Measurements from ENCODE around the gene CCNJL. TPM values are rescaled to one million over a fixed set of nuclear protein-coding genes. Genes with fewer than 3 reads are reported as not detected.
A peak's percentile ranks its signal among the peaks of the same experiment; 100 is the strongest.

The CCNJL gene
- total and polyA plus RNA-seq, 8 donors = 8.6 to 19.6 (median 10.6) TPM

DNA sequence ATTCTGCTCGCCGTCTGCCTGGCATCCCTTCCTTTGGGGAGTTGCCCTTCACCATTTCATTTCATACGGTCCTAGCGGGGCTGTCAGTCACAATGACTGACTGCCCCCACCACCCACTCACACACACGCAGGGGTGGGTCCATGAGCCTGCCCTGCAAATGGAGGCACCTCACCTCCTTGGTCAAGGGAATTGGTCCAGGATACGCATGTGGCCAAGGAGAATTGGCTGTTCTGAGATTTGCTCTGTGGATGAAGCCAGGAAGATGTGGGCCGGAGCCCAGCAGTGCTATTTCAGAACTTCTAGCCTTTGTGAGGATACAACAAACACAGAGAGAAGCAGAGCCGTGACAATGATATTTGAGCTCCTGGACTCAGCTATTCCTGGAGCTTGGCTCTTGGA is 41.0 kb upstream of the CCNJL start:
- TF ChIP-seq CTCF (IDR thresholded peaks at IDR 0.05) = no peak

GRCh38 chr5:160352308-160352707 is 39.9 kb upstream of the CCNJL start:
- TF ChIP-seq CTCF (IDR thresholded peaks at IDR 0.05) = no peak
- DNase-seq = no peak
- H3K9me3 ChIP-seq = no peaks in the 10 kb centered on the region
- no peak for ATAC-seq
- H3K27ac ChIP-seq = no peak overlapping the region
- H3K36me3 ChIP-seq = no peaks in the 10 kb centered on the region
- H3K27me3 ChIP-seq = no peaks in the 10 kb centered on the region
- intact Hi-C loops (cut with DNase I) = no loop called here
- H3K4me1 ChIP-seq = peaks cover 0 to 4% of the 10 kb centered on the region in 2 donors
- H3K4me3 ChIP-seq = no peak overlapping the region

More for the DNA sequence above, 41.0 kb upstream of the CCNJL start:
- ATAC-seq = no peak
- Histone ChIP-seq H3K4me3 (no peak overlapping the region), H3K27ac (no peak overlapping the region), H3K4me1 (peaks cover 0 to 4% of the 10 kb centered on the region in 2 donors), H3K36me3 (no peaks in the 10 kb centered on the region), H3K27me3 (no peaks in the 10 kb centered on the region), H3K9me3 (no peaks in the 10 kb centered on the region)
- no peak for DNase-seq
- intact Hi-C loops (cut with DNase I) = no loop called here

DNA sequence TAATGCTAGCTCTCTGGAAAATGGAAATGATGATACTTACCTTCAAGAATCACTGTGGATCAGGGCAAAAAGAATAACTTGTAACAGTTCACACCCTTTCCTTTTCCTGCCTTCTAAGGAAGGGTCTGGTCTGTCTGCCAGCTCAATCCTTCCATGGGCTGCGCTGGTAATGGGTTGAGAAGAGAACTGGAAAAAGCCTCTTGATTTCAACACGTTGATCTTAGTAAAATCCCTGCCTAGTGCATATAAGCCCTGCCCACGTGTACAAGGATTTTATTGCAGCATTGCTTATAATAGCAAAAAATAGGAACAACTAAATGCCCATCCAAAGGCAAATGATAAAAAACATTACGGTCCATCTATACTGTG is 37.6 kb upstream of the CCNJL start:
- Histone ChIP-seq H3K36me3 (no peaks in the 10 kb centered on the region), H3K4me3 (no peak overlapping the region)
- intact Hi-C loops (cut with DNase I) = loop anchor here in 1 of 2 donors (5.0 kb wide), 1 partner anchor 153 kb away; no protein-coding TSS in a partner anchor

DNA sequence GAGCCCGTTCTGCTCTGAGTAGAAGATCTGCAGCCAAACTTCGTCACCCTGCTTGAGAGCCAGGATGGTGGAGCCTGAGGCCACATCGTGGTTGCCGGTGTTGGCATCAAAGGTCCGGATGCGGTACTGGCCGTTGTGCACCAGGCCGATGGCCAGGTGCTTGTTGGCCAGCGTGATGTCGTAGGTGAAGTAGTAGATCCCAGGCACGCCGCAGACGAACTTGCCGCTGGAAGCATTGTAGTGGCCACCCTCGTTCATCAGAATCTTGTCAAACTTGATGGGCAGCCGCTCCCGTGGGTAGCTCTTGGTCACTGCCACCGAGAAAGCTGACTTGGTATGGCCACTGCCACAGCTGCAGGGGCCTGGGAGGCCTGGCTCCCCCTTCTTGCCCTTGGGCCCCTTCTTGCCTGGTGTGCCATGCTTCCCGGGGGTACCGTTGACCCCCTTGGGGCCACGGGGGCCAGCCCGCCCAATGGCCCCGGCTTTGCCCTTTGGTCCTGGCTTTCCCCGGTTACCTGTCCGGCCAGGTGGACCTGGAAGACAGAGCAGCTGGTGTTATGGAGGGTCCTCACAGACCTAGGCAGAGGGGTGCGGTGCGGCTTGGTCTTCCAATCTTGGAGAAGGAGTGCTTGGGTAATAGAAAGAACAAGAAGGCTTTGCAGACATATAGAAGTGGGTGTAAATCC is 37.0 kb upstream of the CCNJL start:
- H3K36me3 ChIP-seq = no peaks in the 10 kb centered on the region
- DNase-seq (peak in 1 of 4 donors; percentile 69), ATAC-seq (no peak)
- no peak overlapping the region for H3K27ac ChIP-seq
- intact Hi-C loops (cut with DNase I) = loop anchor here in 1 of 2 donors (5.0 kb wide), 1 partner anchor 152 kb away; no protein-coding TSS in a partner anchor
- H3K4me3 ChIP-seq = no peak overlapping the region
- H3K4me1 ChIP-seq = peaks cover 0 to 7% of the 10 kb centered on the region in 2 donors
- H3K27me3 ChIP-seq = no peaks in the 10 kb centered on the region
- H3K9me3 ChIP-seq = no peaks in the 10 kb centered on the region
- no peak for TF ChIP-seq CTCF (IDR thresholded peaks at IDR 0.05)

More for the DNA sequence above, 37.6 kb upstream of the CCNJL start:
- no peaks in the 10 kb centered on the region for H3K27me3 ChIP-seq
- ATAC-seq = no peak
- no peak overlapping the region for H3K27ac ChIP-seq
- DNase-seq = no peak
- TF ChIP-seq CTCF (IDR thresholded peaks at IDR 0.05) = no peak
- H3K9me3 ChIP-seq = no peaks in the 10 kb centered on the region
- peaks cover 0 to 6% of the 10 kb centered on the region in 2 donors for H3K4me1 ChIP-seq

DNA sequence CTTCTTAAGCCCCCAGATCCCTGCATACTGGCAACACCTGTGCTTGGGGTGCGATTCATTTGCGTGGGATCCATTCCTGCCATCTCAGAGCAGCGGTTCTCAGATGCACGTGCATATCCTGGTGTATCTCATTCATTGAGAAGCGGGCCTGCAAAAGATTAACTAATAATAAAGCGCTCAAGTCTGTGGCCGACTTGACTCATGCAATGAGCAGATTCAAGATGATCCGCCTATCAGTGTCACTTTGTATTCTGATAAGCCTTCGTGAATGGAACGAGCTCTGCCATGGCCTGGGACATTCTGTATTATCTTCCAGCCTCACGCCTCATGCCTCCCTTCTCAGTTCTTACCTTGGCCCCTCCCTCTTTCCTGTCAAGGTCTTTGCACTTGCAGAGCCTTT is 35.7 kb upstream of the CCNJL start:
- Histone ChIP-seq H3K27ac (no peak overlapping the region), H3K9me3 (no peaks in the 10 kb centered on the region), H3K4me3 (no peak overlapping the region), H3K36me3 (no peaks in the 10 kb centered on the region), H3K4me1 (peaks cover 0 to 7% of the 10 kb centered on the region in 2 donors), H3K27me3 (no peaks in the 10 kb centered on the region)
- ATAC-seq (no peak), DNase-seq (no peak)
- no peak for TF ChIP-seq CTCF (IDR thresholded peaks at IDR 0.05)
- intact Hi-C loops (cut with DNase I) = loop anchor here in 1 of 2 donors (5.0 kb wide), 1 partner anchor 151 kb away; no protein-coding TSS in a partner anchor

Data from left lung (tissue), 10 donors.